ENCODE results near the gene CEACAM4.
"Not testable (repeated sequence)": the region's sequence is repeated elsewhere in the genome, so short reads cannot be mapped to it uniquely, and the experiment has no call there.

Gene CEACAM4

DNA sequence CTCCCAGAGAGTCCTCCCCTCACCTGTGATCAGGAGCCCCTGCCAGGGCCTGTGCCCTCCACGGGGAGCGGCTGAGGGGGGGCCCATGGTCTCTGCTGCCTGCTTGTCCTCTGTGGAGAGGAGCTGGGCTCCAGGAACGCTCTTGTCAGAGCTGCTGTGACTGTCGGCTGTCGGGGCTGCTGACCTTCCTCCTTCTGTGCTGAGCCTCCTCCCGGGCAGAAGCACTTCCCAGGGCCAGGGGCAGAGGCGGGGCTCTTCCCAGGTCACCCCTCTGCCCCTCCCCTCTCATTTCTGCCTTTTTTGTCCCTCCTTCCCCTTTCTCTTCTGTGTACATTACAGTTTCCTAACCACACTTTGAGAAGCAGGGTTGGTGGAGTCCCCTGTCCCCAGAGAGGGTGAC, at the start of gene CEACAM4:
Gene CEACAM4 (minus strand): TSS at position 198 of the 400 bp plus-strand sequence. CDS start 111 bp downstream, at position 87.
- ATAC-seq: no peak
- DNase-seq: no peak

DNA sequence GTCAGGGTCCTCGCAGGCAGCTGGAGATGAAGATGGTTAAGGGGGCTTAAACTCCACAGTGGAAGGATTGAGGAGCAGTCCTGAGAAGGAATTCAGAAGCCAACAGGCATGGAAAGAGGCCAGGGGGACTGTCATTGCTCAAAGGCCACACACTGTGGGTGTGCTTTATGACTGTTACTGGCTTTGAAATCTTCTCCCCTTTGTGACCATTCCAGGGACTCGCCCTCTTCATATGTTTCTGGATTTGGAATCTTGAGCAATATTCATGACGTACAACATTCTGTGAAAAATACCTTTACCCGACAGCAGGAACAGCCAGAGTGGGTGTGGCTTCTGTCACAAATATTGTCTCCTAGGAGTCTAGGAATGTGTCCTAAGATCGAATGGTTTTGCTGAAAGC, 44.6 kb upstream of the CEACAM4 start:
- ATAC-seq (no peak), DNase-seq (no peak)

DNA sequence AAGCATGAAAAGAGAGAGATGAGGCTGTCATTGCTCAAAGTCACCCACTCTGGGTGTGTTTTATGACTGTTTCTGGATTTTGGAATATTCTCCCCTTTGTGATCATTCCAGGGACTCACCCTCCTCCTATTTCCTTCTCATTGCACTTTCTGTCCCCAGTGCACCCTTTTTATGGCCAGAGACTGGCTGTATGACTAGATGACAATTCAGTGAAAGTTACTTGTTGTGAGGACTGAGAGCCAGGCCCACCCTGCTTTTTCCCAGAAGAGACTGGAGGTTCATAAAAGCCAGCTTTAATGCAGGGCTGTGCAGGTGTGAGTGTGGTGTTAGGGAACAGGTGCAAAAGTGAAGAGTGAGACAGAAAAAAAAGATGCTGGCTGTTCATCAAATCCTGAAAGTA, 43.9 kb upstream of the CEACAM4 start:
- DNase-seq (no peak), ATAC-seq (no peak)

DNA sequence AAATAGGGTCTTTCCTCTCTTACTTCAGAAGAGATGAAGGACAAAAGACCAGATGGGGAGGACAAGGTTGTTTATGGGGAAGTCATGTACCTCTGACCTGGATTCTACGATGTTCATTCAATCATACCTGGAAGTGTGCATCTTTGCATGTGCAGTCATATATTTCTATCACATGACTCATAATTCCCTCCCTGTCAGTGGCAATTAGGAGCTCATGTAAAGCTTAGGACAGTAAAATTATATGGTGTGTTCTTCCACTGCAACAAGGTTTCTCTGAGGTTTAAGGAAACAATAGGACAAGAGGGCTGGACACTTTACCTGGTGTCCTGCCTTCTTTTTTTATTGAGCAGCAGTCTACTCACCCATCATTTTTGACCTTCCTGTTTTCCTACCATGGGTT, 41.4 kb upstream of the CEACAM4 start:
- no peak for DNase-seq
- no peak for ATAC-seq

DNA sequence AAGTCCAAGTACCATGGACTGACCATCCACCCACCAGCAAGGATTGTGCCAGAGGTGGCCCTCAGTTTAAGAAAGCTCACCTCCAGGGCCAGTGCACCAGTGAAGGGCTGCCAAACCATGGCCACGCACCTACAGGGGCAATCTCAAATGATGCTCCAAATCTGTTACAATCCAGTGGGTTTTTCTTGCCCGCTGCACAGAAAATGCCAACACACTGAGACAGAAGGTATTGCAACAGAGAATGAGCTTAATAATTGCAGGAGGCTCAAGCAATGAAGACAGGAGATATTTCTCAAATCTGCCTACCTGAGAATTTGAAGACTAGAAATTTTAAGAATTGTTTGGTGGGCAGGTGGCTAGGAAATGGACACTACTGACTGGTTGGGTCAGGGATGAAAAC, 39.2 kb upstream of the CEACAM4 start:
- no peak for ATAC-seq
- no peak for DNase-seq

DNA sequence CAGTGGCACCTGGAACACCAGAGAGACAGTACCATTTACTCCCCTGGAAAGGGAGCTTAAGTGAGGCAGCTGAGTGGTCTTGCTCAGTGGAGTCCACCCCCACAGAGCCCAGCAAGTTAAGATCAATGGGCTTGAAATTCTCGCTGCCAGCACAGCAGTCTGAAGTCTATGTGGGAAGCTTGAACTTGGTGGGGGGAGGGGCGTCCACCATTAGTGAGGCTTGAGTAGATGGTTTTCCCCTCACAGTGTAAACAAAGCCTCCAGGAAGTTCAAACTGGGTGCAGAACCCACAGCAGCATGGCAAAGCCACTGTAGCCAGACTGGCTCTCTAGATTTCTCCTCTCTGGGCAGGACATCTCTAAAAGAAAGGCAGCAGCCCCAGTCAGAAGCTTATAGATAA, 30.3 kb upstream of the CEACAM4 start:
- no peak for DNase-seq
- ATAC-seq: no peak

DNA sequence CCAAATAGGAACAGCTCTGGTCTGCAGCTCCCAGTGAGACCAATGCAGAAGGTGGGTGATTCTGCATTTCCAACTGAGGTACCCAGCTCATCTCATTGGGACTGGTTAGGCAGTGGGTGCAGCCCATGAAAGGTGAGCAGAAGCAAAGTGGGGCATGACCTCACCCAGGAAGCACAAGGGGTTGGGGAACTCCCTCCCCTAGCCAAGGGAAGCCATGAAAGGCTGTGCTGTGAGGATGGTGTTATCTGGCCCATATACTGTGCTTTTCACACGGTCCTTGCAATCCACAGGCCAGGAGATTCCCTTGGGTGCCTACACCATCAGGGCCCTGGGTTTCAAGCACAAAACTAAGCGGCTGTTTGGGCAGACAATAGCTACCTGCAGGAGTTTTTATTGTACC, 29.9 kb upstream of the CEACAM4 start:
- DNase-seq: not testable (repeated sequence)
- ATAC-seq: peak; percentile 9

DNA sequence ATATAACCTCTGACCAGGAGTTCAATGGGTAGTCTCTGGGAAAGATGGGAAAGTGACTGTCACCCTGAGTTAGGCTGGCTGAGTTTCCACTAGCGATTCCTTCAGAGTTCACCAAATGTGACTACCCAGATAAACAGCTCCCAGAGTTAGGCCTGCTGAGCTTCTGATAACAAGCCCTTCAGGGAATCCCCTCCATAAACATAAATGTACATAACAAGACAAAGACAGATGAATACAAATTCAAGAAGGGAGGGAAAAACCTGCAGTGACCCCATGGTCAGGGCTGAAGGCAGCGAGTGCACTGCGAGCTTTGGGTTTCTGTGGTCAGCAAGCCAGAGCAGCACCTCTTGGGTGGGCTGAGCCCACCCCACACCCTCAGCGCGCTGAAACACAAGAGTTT, 25.4 kb upstream of the CEACAM4 start:
- ATAC-seq: no peak
- DNase-seq: no peak

DNA sequence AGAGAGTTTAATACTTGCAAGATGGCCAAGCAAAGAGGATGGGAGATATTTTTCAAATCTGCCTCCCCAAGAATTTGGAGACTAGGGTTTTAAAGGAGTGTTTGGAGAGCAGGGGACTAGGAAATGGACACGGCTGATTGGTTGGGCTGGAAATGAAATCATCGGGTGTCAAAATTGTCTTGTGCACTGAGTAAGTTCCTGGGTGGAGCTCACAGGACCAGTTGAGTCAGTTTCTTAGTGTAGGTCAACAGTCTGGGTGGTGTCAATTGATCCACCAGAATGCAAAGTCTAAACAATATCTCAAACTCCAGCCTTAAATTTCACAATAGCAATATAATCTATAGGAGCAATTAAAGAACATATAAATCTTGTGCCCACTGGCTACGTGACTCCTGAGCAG, 23.0 kb upstream of the CEACAM4 start:
- ATAC-seq (no peak), DNase-seq (no peak)

DNA sequence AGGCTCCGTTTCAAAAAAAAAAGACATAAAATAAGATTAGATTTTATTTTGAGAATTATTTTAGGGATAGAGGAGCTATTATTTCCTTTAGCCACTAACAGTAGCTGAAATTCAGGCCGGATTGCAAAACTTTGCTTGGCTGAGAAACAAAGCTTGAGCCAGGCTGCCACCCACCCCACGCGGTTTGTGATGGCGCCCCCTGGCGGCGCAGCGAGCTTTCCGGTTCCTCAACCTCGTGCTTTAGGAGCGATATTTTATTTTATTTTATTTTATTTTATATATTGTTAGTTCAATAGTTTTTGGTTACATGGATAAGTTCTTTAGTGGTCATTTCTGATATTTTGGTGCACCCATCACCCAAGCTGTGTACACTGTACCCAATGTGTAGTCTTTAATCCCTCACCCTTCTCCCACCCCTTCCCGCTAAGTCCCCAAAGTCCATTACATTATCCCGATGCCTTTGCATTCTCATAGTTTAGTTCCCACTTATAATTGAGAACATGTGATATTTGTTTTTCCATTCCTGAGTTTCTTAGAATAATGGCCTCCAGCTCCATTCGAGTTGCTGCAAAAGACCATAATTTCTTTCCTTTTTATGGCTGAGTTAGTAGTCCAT, 19.8 kb upstream of the CEACAM4 start:
- peak; percentile 75 for DNase-seq
- ATAC-seq: no peak

DNA sequence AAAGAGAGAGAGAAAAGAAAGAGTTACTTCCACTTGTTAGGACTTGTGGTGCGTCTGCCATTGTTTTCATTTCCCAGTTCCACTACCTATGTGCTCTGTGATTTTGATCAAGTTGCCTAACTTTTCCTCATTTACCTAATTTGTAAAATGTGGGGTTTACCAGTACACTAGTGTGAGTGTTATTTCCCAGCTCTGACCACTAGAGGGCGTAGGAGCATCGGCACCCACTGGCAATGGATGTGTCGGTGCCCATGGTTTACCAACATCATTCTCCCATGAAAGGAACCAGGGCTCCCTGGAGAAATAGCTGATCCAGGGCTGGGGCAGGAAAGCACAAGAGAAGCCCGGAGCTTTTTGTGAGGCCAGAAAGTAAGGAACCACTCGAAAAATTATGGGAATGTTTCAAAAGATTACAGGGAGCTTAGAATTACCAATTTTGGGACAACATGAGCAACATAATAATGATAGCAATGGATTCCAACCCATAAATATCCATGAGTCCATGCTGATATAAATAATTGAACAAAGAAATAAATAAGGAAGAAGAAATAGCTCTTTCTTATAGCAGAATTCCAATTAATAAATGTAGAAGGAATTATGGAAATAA, 15.1 kb upstream of the CEACAM4 start:
- peak; percentile 71 for DNase-seq
- peak; percentile 79 for ATAC-seq

DNA sequence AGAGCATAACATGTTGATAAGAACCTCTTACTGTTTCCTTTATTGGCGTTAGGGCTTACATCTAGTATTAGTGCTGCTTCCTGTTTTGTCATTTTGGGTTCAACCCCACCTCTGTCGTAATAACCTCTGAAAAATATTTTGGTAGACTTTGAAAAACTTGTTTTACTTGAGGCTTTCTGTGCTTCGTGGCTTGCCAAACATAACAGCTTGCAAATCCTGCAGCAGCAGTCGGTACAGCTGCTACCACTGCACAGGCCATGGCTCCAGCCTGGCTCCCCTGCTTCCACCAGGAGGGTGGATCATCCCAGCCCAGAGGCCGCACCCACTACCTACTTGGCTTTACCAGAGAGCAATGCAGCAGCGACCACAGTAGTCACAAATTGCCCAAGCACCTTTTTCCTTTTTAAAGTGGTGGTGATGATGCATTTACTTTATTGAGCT, 11.8 kb upstream of the CEACAM4 start:
- no peak for ATAC-seq

DNA sequence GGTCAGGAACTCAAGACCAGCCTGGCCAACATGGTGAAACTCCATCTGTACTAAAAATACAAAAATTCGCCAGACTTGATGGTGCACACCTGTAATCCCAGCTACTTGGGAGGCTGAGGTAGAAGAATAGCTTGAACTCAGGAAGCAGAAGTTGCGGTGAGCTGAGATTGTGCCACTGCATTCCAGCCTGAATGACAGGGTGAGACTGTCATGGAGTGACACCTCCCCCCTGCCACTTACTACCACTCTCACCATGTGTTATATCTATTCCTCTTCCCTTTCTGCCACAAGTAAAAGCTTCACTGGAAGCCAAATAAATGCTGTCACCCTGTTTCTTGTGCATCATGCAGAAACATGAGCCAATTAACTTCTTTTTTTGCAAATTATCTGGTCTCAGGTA, 10.6 kb upstream of the CEACAM4 start:
- DNase-seq (no peak), ATAC-seq (no peak)

More for the DNA sequence above, 11.8 kb upstream of the CEACAM4 start:
- no peak for DNase-seq

DNA sequence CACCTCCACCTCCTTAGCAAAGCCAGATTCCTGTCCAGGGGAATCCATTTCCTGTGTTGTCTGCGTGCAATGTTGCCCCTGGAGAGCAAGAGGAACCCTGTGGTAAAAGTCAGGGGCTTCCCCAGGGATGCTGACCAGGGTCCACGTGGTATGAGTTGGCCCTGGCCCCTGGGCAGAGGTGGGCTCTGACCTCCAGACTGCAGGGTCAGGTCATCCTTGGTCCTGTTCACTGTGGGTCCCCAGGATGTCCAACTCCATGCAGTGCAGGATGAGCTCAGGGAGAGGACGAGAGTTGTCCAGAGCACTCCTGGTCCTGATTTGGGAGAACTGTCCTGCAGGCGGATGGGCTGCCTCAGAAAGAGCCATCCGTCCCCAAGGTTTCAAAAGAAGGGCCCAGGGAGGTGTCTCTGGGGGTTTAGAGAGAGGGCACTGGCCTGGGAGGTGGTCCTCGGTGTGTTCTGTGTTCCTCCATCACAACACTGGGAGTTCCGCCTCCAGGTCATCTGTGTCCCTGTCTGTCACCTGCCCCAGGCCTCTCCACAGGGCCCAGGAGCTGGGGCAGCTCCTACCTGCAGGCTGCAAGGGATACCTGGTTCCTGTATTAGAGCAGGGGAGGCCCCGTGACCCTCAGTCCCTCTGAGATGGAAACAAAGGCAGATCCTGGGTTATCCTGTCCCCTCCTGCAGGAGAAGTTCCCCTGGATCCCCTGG, 1.2 kb upstream of the CEACAM4 start:
- DNase-seq (no peak), ATAC-seq (no peak)

DNA sequence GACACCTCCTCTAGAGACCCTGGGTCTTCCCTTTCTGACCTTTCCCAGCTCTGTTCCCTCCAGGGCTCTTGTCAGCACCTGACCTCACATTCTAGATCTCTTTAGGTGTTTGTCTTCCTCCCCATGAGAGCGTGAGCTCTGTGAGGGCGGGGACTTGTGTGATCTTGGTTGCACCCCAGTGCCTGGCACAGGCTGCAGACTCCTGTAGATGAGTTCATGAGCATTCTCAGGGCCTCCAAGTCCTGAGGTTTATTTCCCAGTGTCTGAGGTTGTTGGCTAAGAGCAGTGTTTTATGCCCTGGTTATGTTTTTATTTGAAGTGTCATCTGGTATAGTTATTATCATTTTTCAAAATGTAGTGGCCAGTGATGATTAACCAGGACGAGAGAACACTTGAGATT, 596 bp downstream of the CEACAM4 start:
- DNase-seq (no peak), ATAC-seq (no peak)

DNA sequence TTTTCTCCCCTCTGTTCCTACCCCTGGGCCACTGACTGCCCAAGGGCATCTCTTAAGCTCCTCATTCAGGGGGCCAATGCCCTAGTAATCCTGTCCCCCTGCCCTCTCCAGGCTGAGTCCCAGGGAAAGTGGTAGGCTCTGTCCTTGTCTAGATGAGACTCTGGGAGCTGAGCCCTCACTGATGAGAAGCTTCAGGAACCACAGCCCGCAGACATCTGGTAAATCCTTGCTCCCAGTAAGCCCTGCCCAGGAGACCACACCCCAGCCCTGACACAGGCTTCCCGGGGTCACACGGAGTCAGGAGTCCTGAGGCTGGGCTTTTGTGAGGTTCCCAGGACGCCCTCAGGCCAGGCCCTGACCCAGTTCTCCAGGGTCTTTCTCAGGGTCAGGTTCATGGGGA, 1.9 kb downstream of the CEACAM4 start:
- no peak for DNase-seq
- no peak for ATAC-seq

DNA sequence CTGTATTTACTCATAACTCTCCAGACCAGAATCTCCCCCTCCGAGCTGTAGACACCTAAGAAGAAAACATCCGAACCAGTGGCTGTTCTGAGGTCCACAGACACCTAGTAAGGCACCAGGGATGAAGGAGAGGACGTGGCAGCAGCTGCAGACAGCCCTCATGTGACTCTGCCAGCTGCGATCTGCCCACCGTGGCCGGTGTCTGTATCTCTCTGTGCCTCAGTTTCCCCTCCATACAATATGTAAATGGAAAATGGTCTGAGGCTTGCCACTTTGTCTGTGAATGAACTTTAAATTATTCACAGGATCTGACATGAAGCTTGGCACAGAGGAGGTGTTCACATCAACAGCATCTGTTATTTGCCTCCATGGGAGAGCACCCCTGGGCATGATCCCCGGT, 2.4 kb downstream of the CEACAM4 start:
- DNase-seq: no peak
- no peak for ATAC-seq

DNA sequence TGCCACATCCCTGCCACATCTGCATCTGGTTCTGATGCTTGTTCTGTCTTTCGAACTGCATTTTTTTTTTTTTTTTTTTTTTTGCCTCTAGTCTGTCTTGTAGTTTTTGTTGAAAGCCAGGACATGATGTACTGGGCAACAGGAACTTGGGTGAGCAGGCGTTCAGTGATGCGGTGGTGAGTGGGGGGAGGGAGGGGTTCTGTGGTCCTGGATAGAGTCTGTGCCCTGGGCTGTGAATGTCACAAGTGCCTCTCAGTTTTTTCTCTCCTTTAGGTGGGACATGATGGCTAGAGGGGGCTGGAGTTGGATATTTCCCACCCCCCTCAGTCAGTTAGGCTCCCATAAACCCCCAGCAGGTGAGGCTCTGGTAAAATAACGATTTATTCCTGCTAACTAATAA, 3.5 kb downstream of the CEACAM4 start:
- DNase-seq: no peak
- ATAC-seq: no peak

DNA sequence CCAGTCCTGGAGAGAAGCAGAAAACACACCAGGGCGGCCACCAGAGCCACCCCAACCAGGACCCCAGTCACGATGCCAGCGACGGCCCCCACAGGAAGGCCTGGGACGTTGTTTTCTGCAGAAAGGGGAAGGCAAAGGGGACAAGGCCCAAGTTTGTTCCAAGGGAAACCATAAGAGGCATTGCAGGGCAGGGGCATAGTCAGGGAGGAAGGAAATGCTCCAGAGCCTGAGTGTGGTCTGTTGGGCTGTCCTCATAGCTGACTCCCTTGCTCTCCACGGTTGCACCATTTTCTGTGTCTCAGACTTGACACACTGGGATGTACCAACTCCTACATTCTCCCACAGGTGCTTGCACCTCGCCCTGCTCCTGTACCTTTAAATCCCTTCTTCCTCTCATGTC, 5.2 kb downstream of the CEACAM4 start:
- ATAC-seq (no peak), DNase-seq (no peak)

DNA sequence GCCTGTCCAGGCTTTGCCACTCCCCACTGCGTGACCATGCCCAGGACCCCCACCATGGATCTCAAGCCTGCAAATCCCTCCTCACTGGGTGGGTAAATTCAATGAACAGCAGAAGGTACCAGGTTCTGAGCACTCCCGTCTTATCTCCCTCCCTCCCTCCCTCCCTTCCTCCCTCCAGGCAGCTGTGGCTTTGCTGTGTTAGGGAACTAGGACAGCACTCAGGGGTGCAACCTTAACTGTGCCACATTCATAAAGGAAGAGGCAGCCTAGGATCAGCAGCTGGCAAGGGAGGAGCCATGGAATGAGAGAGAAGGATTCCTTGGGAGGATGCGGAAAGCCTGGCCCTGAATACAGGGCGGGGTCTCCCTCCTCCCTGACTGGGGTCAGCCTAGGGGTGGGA, 5.6 kb downstream of the CEACAM4 start:
- no peak for DNase-seq
- ATAC-seq: no peak

DNA sequence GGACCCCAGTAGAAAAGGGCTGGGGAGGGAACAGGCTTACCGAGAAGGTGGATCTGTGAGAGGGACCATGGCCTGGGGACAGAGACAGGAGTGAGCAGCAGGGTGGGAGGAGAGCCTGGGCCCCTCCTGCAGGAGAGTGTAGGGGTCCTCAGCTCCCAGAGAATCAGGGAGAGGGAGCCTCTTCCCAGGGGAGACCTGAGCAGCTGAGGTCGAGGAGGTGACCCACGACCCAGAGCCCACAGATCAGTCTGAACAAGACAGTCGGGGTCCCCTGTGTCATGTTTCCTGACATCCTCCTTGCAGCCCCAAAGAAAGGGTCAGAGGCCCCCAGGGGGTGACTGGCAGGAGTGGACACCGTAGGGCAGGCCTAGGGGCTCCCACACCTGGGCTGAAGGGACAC, 6.7 kb downstream of the CEACAM4 start:
- DNase-seq: no peak
- ATAC-seq: no peak

DNA sequence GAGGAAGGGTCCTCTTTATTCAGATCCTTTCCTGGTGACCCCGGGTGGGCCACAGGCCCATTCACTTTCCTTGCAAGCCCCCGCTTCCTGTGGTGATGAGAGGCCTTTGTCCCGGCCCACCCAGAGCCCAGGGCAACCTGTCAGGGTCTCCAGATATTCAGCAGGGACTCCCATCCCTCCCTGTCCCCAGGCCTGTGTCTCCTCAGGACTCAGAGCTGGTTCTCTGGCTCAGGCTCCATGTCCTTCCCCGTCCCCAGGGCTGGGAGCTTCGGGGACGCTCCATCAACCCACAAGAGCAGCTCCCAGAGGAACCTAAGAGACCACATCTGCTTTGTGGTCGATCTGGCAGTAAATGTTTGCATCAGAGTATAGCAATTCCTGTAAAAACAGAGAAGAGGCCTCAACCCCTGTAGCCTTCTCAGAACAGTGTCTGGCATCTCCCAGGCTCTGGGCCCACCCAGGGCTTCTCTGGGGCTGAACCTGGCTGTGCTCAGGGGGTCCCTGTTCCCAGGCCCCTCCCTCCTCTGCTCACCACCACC, 7.8 kb downstream of the CEACAM4 start:
- no peak for ATAC-seq
- DNase-seq: no peak

DNA sequence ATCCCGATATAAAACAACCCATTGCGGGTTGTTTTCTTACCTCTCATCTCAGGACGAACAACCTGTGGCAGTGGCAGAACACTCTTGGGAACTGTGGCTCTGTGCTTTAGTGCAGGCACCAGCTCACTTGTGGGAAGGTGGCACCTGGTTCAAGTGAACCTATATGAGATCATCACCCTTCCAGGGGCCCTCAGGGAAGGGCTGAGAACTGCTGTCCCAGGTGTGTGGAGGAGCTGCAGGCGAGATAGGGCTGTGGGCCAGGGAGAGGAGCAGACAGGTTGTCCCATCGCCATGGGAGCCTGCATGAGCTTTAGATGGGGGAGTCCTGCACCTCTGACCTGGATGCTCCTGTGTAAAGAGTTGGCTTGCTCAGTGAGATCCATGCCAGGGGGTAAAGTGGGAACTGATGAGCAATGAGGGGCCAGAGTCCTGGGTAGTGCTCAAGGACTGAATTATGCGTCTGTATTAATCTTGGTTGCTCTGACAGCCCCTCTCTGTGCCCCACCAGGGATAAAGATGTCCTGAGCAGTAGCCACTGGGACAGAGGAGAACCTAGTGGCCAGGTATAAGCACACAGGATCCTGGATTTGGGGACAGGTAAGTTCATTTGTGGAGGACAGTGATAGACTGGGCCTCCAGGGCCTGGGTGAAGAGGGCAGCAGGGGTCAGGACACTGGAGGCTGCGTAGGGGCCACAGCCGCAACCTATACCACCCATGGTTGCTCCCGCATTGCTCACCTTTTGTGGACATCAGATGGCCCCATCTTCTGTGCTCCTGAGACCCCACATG, 8.7 kb downstream of the CEACAM4 start:
- ATAC-seq (no peak), DNase-seq (no peak)
